Astrocyte (in vitro differentiated cells and primary cell): ENCODE measurements around the gene PTPRN2. TPM values are rescaled to one million over a fixed set of nuclear protein-coding genes. Genes with fewer than 3 reads are reported as not detected.

Experiments used
- DNase-seq: peaks from one replicate; pipeline ENCODE4 v3.0.0-alpha.2; 2010; ENCODE audit warnings: low read depth
- FAIRE-seq: peaks from 2 replicates; lab custom pipeline; 2011; peaks lifted over from hg19 to GRCh38; lab: Jason Lieb, UNC
- H2AFZ ChIP-seq: 2 replicates; pipeline ENCODE4 v1.6.0; 2012; ENCODE audit warnings: low read depth, low read length, inconsistent platforms
- H3K27ac ChIP-seq: 2 replicates; pipeline ENCODE4 v1.5.1; 2011; ENCODE audit warnings: low read depth, low read length, inconsistent platforms
- H3K27me3 ChIP-seq: 2 replicates; pipeline ENCODE4 v1.6.0; 2011; ENCODE audit warnings: low read length, inconsistent platforms; ENCODE audit not compliant: insufficient read depth
- H3K36me3 ChIP-seq: 2 replicates; pipeline ENCODE4 v1.5.1; 2011; ENCODE audit warnings: low read length, inconsistent platforms; ENCODE audit not compliant: insufficient read depth
- H3K4me1 ChIP-seq: 2 replicates; pipeline ENCODE4 v1.5.1; 2011; ENCODE audit warnings: low read length, inconsistent platforms; ENCODE audit not compliant: insufficient read depth
- H3K4me2 ChIP-seq: 2 replicates; pipeline ENCODE4 v1.6.0; 2012; ENCODE audit warnings: low read length, inconsistent platforms
- H3K4me3 ChIP-seq: 2 replicates; pipeline ENCODE4 v1.5.1; 2011; ENCODE audit warnings: low read depth, mild to moderate bottlenecking, low read length, inconsistent platforms; ENCODE audit not compliant: insufficient read depth
- H3K79me2 ChIP-seq: 2 replicates; pipeline ENCODE4 v1.6.0; 2012; ENCODE audit warnings: mild to moderate bottlenecking, low read length, inconsistent platforms; ENCODE audit not compliant: insufficient read depth
- H3K9ac ChIP-seq: 2 replicates; pipeline ENCODE4 v1.6.0; 2012; ENCODE audit warnings: mild to moderate bottlenecking, low read length, inconsistent platforms
- H3K9me3 ChIP-seq: 2 replicates; pipeline ENCODE4 v1.5.1; 2012; ENCODE audit warnings: low read depth, mild to moderate bottlenecking, low read length, inconsistent platforms; ENCODE audit not compliant: insufficient read depth
- H4K20me1 ChIP-seq: 2 replicates; pipeline ENCODE4 v1.6.0; 2012; ENCODE audit warnings: low read length, inconsistent platforms; ENCODE audit not compliant: insufficient read depth
- H3K27ac Mint-ChIP-seq: one replicate; pipeline ENCODE4 v1.8.0; 2021; ENCODE audit warnings: mild to moderate bottlenecking, mixed read lengths; ENCODE audit not compliant: unreplicated experiment
- H3K27me3 Mint-ChIP-seq: one replicate; pipeline ENCODE4 v1.8.0; 2021; ENCODE audit warnings: low read depth, mixed read lengths; ENCODE audit not compliant: unreplicated experiment
- H3K36me3 Mint-ChIP-seq: one replicate; pipeline ENCODE4 v1.8.0; 2021; ENCODE audit warnings: low read depth, mixed read lengths; ENCODE audit not compliant: unreplicated experiment
- H3K4me1 Mint-ChIP-seq: one replicate; pipeline ENCODE4 v1.8.0; 2021; ENCODE audit warnings: low read depth, mixed read lengths; ENCODE audit not compliant: unreplicated experiment
- H3K4me3 Mint-ChIP-seq: one replicate; pipeline ENCODE4 v1.8.0; 2021; ENCODE audit warnings: mild to moderate bottlenecking, moderate library complexity, mixed read lengths; ENCODE audit not compliant: unreplicated experiment
- H3K9me3 Mint-ChIP-seq: one replicate; pipeline ENCODE4 v1.8.0; 2021; ENCODE audit warnings: mild to moderate bottlenecking, mixed read lengths; ENCODE audit not compliant: unreplicated experiment
- EZH2 ChIP-seq: IDR thresholded peaks from 2 replicates; pipeline ENCODE4 v1.6.1; 2012; ENCODE audit warnings: mild to moderate bottlenecking, low read length, inconsistent platforms; ENCODE audit not compliant: insufficient read depth
- total RNA-seq: library from RNA; stranded (reverse); gene quantifications from 2 replicates; pipeline ENCODE4 v1.2.1, GENCODE V29; 2021
- TF ChIP-seq, protein P1 (sequence below): IDR thresholded peaks from 2 replicates; pipeline ENCODE4 v1.5.1; 2011; ENCODE audit warnings: low read depth, mild to moderate bottlenecking, inconsistent platforms, low read length, moderate library complexity; ENCODE audit not compliant: insufficient read depth

PTPRN2 gene
- total RNA-seq, 1 donor from 2014 or later, result 0.09 TPM

DNA sequence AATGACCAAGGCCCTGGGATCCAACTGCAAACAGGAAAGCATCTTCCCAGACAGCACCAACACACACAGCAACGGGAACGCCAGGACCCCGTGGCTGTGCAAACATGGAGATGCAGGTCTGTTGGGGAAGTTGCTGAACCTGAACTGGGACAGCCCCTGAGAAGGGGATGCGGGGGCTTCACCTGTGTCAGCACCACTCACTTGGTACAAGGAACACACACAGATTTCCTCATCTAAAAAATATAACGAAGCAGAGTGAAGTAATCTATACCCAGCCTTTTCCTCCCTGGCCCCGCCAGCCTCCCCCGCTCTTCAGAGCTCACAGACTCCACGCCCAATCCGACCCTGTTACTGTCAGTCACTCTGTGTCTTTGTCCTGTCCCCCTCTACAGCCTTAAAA lies 93.0 kb downstream of the PTPRN2 start:
- Histone ChIP-seq H3K27ac (no peak overlapping the region), H3K27me3 (no peaks in the 10 kb centered on the region), H3K36me3 (no peaks in the 10 kb centered on the region), H3K4me2 (no peak overlapping the region), H3K4me1 (no peaks in the 10 kb centered on the region), H4K20me1 (no peaks in the 10 kb centered on the region), H3K79me2 (no peaks in the 10 kb centered on the region), H2AFZ (no peak overlapping the region), H3K4me3 (no peak overlapping the region), H3K9me3 (peaks cover 7% of the 10 kb centered on the region), H3K9ac (no peak overlapping the region)
- DNase-seq (no peak), FAIRE-seq (no peak)
- H3K4me1 Mint-ChIP-seq, result no peaks in the 10 kb centered on the region
- H3K27ac Mint-ChIP-seq, result no peak overlapping the region
- no peak overlapping the region for H3K4me3 Mint-ChIP-seq
- H3K36me3 Mint-ChIP-seq, result no peaks in the 10 kb centered on the region
- H3K27me3 Mint-ChIP-seq, result peaks cover 16% of the 10 kb centered on the region
- peaks cover 4% of the 10 kb centered on the region for H3K9me3 Mint-ChIP-seq
- TF ChIP-seq, protein P1, sequence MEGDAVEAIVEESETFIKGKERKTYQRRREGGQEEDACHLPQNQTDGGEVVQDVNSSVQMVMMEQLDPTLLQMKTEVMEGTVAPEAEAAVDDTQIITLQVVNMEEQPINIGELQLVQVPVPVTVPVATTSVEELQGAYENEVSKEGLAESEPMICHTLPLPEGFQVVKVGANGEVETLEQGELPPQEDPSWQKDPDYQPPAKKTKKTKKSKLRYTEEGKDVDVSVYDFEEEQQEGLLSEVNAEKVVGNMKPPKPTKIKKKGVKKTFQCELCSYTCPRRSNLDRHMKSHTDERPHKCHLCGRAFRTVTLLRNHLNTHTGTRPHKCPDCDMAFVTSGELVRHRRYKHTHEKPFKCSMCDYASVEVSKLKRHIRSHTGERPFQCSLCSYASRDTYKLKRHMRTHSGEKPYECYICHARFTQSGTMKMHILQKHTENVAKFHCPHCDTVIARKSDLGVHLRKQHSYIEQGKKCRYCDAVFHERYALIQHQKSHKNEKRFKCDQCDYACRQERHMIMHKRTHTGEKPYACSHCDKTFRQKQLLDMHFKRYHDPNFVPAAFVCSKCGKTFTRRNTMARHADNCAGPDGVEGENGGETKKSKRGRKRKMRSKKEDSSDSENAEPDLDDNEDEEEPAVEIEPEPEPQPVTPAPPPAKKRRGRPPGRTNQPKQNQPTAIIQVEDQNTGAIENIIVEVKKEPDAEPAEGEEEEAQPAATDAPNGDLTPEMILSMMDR, result no peak
- TF ChIP-seq EZH2, result no peak

DNA sequence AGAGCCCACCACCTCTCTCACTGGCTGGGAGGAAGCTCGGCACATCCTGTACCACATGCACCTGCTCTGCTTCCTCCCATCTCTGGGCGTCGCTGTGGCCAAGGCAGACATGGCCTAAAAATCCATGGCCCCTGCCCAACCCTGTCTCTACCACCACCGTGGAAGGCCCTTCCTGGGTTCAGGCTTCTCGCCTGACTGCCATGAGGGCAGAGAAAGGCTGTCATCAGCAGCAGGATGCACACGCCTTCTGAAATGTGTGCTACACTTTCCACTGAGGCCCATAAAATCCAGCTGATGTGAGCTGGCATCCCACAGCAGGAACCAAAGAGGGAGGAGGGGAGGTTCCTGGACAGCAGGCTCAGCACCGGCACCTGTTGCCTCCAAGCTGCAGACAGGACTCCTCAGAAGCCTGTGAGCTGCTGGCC lies 93.4 kb downstream of the PTPRN2 start:
- Mint-ChIP-seq H3K4me1 (no peaks in the 10 kb centered on the region), H3K27me3 (peaks cover 16% of the 10 kb centered on the region), H3K36me3 (no peaks in the 10 kb centered on the region), H3K27ac (no peak overlapping the region), H3K9me3 (peaks cover 4% of the 10 kb centered on the region), H3K4me3 (no peak overlapping the region)
- H3K79me2 ChIP-seq, result no peaks in the 10 kb centered on the region
- H3K27ac ChIP-seq, result no peak overlapping the region
- H3K27me3 ChIP-seq, result no peaks in the 10 kb centered on the region
- no peaks in the 10 kb centered on the region for H4K20me1 ChIP-seq
- no peak overlapping the region for H2AFZ ChIP-seq
- no peak overlapping the region for H3K4me2 ChIP-seq
- H3K4me3 ChIP-seq, result no peak overlapping the region
- no peak for FAIRE-seq
- TF ChIP-seq, protein P1, result no peak
- H3K36me3 ChIP-seq, result no peaks in the 10 kb centered on the region
- no peak overlapping the region for H3K9ac ChIP-seq
- peaks cover 7% of the 10 kb centered on the region for H3K9me3 ChIP-seq
- DNase-seq, result no peak
- H3K4me1 ChIP-seq, result no peaks in the 10 kb centered on the region

DNA sequence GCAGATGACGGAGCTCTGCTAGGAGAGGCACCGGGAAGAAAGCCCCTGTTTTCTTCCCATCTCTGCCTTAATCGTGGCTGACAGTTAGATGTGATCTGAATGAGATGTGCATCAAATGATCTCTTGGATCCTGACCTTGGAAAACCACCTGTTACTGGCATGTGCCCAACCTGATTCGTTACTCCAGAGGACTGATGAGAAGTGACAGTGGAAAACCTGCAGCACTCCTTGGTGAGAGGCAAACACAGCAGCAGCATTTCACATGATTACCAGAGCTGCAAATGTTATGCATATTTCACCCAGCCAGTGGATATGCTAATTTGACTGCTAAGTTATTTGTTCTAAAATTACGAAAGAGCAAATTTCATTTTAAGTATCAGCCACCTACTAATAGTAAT lies 95.3 kb downstream of the PTPRN2 start:
- TF ChIP-seq EZH2, result no peak
- TF ChIP-seq, protein P1, result no peak
- FAIRE-seq, result no peak
- Mint-ChIP-seq H3K9me3 (no peaks in the 10 kb centered on the region), H3K27ac (no peak overlapping the region), H3K27me3 (peaks cover 16% of the 10 kb centered on the region), H3K4me3 (no peak overlapping the region), H3K36me3 (no peaks in the 10 kb centered on the region), H3K4me1 (no peaks in the 10 kb centered on the region)
- Histone ChIP-seq H3K9ac (no peak overlapping the region), H3K4me1 (no peaks in the 10 kb centered on the region), H2AFZ (no peak overlapping the region), H3K4me2 (no peak overlapping the region), H3K4me3 (no peak overlapping the region), H3K9me3 (peaks cover 17% of the 10 kb centered on the region), H3K27me3 (no peaks in the 10 kb centered on the region), H3K27ac (no peak overlapping the region), H3K36me3 (no peaks in the 10 kb centered on the region), H4K20me1 (no peaks in the 10 kb centered on the region), H3K79me2 (no peaks in the 10 kb centered on the region)
- DNase-seq, result no peak
